ENCODE data around the gene PSMG2. TPM values are rescaled to one million over a fixed set of nuclear protein-coding genes. Genes with fewer than 3 reads are reported as not detected.

Gene PSMG2
- total RNA-seq, 2 experiments from 2014 or later: 112 to 133 TPM

GRCh38 chr18:12689256-12689850, 13.5 kb upstream of the PSMG2 start:
- H3K4me3 Mint-ChIP-seq: no peak overlapping the region
- peaks cover 19% of the 10 kb centered on the region for H3K4me1 Mint-ChIP-seq
- ChIA-PET POLR2A (no interaction called here), CTCF (no interaction called here)
- H3K27me3 Mint-ChIP-seq: no peaks in the 10 kb centered on the region
- DNase-seq: no peak
- no peak overlapping the region for H3K27ac Mint-ChIP-seq
- no peaks in the 10 kb centered on the region for H3K9me3 Mint-ChIP-seq
- peaks cover 9% of the 10 kb centered on the region for H3K36me3 Mint-ChIP-seq (ENCODE audit: low read depth)

GRCh38 chr18:12692206-12692605, 10.6 kb upstream of the PSMG2 start:
- Mint-ChIP-seq H3K27ac (peak overlapping the region; percentile 60), H3K4me1 (peaks cover 22% of the 10 kb centered on the region), H3K4me3 (no peak overlapping the region), H3K27me3 (no peaks in the 10 kb centered on the region), H3K9me3 (no peaks in the 10 kb centered on the region), H3K36me3 (ENCODE audit: low read depth) (peaks cover 17% of the 10 kb centered on the region)
- CTCF ChIA-PET: interaction anchor here (0.7 to 3.6 kb wide), 5 partner anchors 10 to 315 kb away, joined by 3 to 13 read pairs (median 4); partner anchors contain the start of genes AFG3L2, CEP76 and PSMG2
- POLR2A ChIA-PET: no interaction called here
- no peak for DNase-seq

GRCh38 chr18:12694032-12694431, 8.8 kb upstream of the PSMG2 start:
- Mint-ChIP-seq H3K36me3 (ENCODE audit: low read depth) (peaks cover 26% of the 10 kb centered on the region), H3K4me3 (no peak overlapping the region), H3K9me3 (no peaks in the 10 kb centered on the region), H3K27ac (no peak overlapping the region), H3K27me3 (no peaks in the 10 kb centered on the region), H3K4me1 (peaks cover 26% of the 10 kb centered on the region)
- ChIA-PET POLR2A (no interaction called here), CTCF (interaction anchor here (1.0 to 3.6 kb wide), 4 partner anchors 8 to 241 kb away, joined by 3 to 13 read pairs (median 3); partner anchors contain the start of genes CEP76 and PSMG2)
- no peak for DNase-seq

- no peak overlapping the region for H3K27ac Mint-ChIP-seq
- no peaks in the 10 kb centered on the region for H3K27me3 Mint-ChIP-seq
- no peak for DNase-seq
- peaks cover 41% of the 10 kb centered on the region for H3K36me3 Mint-ChIP-seq (ENCODE audit: low read depth)
- ChIA-PET POLR2A (interaction anchor here (0.7 kb wide), 1 partner anchor 88 kb away, joined by 3 read pairs; no protein-coding TSS in a partner anchor), CTCF (no interaction called here)
- H3K9me3 Mint-ChIP-seq: no peaks in the 10 kb centered on the region
- H3K4me3 Mint-ChIP-seq: no peak overlapping the region
- peaks cover 37% of the 10 kb centered on the region for H3K4me1 Mint-ChIP-seq
These were observed 3.1 kb upstream of the PSMG2 start for GRCh38 chr18:12699747-12700146.

- Mint-ChIP-seq H3K4me3 (peak overlapping the region; percentile 93), H3K27ac (peak overlapping the region; percentile 100), H3K9me3 (no peaks in the 10 kb centered on the region), H3K36me3 (ENCODE audit: low read depth) (peaks cover 48% of the 10 kb centered on the region), H3K4me1 (peaks cover 44% of the 10 kb centered on the region), H3K27me3 (no peaks in the 10 kb centered on the region)
- DNase-seq: no peak
- ChIA-PET CTCF (interaction anchor here (0.6 to 2.8 kb wide), 4 partner anchors 9 to 310 kb away, joined by 5 to 13 read pairs (median 6); no protein-coding TSS in a partner anchor), POLR2A (no interaction called here)
These were observed 1.7 kb upstream of the PSMG2 start for GRCh38 chr18:12701161-12701560.

- H3K4me1 Mint-ChIP-seq: peaks cover 46% of the 10 kb centered on the region
- CTCF ChIA-PET: interaction anchor here (0.7 to 2.8 kb wide), 3 partner anchors 11 to 21 kb away, joined by 3 to 13 read pairs (median 5); no protein-coding TSS in a partner anchor
- peak overlapping the region; percentile 93 for H3K4me3 Mint-ChIP-seq
- no peaks in the 10 kb centered on the region for H3K27me3 Mint-ChIP-seq
- POLR2A ChIA-PET: no interaction called here
- peaks cover 49% of the 10 kb centered on the region for H3K36me3 Mint-ChIP-seq (ENCODE audit: low read depth)
- no peaks in the 10 kb centered on the region for H3K9me3 Mint-ChIP-seq
- H3K27ac Mint-ChIP-seq: peak overlapping the region; percentile 100
- DNase-seq: no peak
These were observed 290 bp downstream of the PSMG2 start for GRCh38 chr18:12703096-12703567.

- peak overlapping the region; percentile 93 for H3K4me3 Mint-ChIP-seq
- H3K9me3 Mint-ChIP-seq: no peaks in the 10 kb centered on the region
- ChIA-PET POLR2A (no interaction called here), CTCF (no interaction called here)
- H3K36me3 Mint-ChIP-seq (ENCODE audit: low read depth): peaks cover 46% of the 10 kb centered on the region
- H3K4me1 Mint-ChIP-seq: peaks cover 43% of the 10 kb centered on the region
- DNase-seq: peak; percentile 20
- peak overlapping the region; percentile 100 for H3K27ac Mint-ChIP-seq
- H3K27me3 Mint-ChIP-seq: no peaks in the 10 kb centered on the region
These were observed 822 bp downstream of the PSMG2 start for GRCh38 chr18:12703664-12704063.

- DNase-seq: no peak
- Mint-ChIP-seq H3K9me3 (no peaks in the 10 kb centered on the region), H3K27me3 (no peaks in the 10 kb centered on the region), H3K4me1 (peaks cover 4% of the 10 kb centered on the region), H3K27ac (no peak overlapping the region), H3K4me3 (no peak overlapping the region), H3K36me3 (ENCODE audit: low read depth) (peaks cover 50% of the 10 kb centered on the region)
- POLR2A ChIA-PET: interaction anchor here (0.6 kb wide), 1 partner anchor 11 kb away, joined by 3 read pairs; no protein-coding TSS in a partner anchor
- CTCF ChIA-PET: interaction anchor here (1.0 to 1.9 kb wide), 4 partner anchors 11 to 19 kb away, joined by 3 to 6 read pairs (median 4); no protein-coding TSS in a partner anchor
These were observed 8.6 kb downstream of the PSMG2 start for GRCh38 chr18:12711446-12711845.

- DNase-seq: no peak
- Mint-ChIP-seq H3K27me3 (no peaks in the 10 kb centered on the region), H3K4me1 (peaks cover 21% of the 10 kb centered on the region), H3K36me3 (ENCODE audit: low read depth) (peaks cover 44% of the 10 kb centered on the region), H3K27ac (peak overlapping the region; percentile 82), H3K9me3 (no peaks in the 10 kb centered on the region), H3K4me3 (no peak overlapping the region)
- CTCF ChIA-PET: interaction anchor here (0.6 to 3.6 kb wide), 2 partner anchors 203 to 213 kb away, joined by 3 to 15 read pairs; no protein-coding TSS in a partner anchor
- POLR2A ChIA-PET: no interaction called here
These were observed 18.8 kb downstream of the PSMG2 start for GRCh38 chr18:12721495-12722275.

- H3K4me1 Mint-ChIP-seq: peaks cover 19% of the 10 kb centered on the region
- ChIA-PET POLR2A (interaction anchor here (0.7 kb wide), 1 partner anchor 11 kb away, joined by 3 read pairs; no protein-coding TSS in a partner anchor), CTCF (interaction anchor here (0.7 to 3.6 kb wide), 3 partner anchors 11 to 212 kb away, joined by 3 to 15 read pairs (median 3); no protein-coding TSS in a partner anchor)
- H3K9me3 Mint-ChIP-seq: no peaks in the 10 kb centered on the region
- no peak overlapping the region for H3K27ac Mint-ChIP-seq
- no peak overlapping the region for H3K4me3 Mint-ChIP-seq
- H3K36me3 Mint-ChIP-seq (ENCODE audit: low read depth): peaks cover 41% of the 10 kb centered on the region
- no peak for DNase-seq
- H3K27me3 Mint-ChIP-seq: no peaks in the 10 kb centered on the region
These were observed 19.9 kb downstream of the PSMG2 start for GRCh38 chr18:12722731-12723130.

- ChIA-PET POLR2A (no interaction called here), CTCF (interaction anchor here (0.6 to 1.9 kb wide), 12 partner anchors 11 to 451 kb away, joined by 3 to 14 read pairs (median 3); no protein-coding TSS in a partner anchor)
- Mint-ChIP-seq H3K27me3 (no peaks in the 10 kb centered on the region), H3K4me3 (no peak overlapping the region), H3K4me1 (peaks cover 8% of the 10 kb centered on the region), H3K36me3 (ENCODE audit: low read depth) (peaks cover 31% of the 10 kb centered on the region), H3K27ac (no peak overlapping the region), H3K9me3 (no peaks in the 10 kb centered on the region)
- no peak for DNase-seq
These were observed 23.5 kb downstream of the PSMG2 start for GRCh38 chr18:12726331-12726730.

- no peak overlapping the region for H3K27ac Mint-ChIP-seq
These were observed 24.1 kb downstream of the PSMG2 start for GRCh38 chr18:12726774-12727550.

More at GRCh38 chr18:12726774-12727550, 24.1 kb downstream of the PSMG2 start:
- peak; percentile 76 for DNase-seq
- Mint-ChIP-seq H3K27me3 (no peaks in the 10 kb centered on the region), H3K9me3 (no peaks in the 10 kb centered on the region), H3K4me1 (peaks cover 4% of the 10 kb centered on the region), H3K36me3 (ENCODE audit: low read depth) (peaks cover 28% of the 10 kb centered on the region), H3K4me3 (no peak overlapping the region)
- CTCF ChIA-PET: interaction anchor here (0.5 to 1.9 kb wide), 17 partner anchors 11 to 720 kb away, joined by 3 to 14 read pairs (median 3); no protein-coding TSS in a partner anchor
- POLR2A ChIA-PET: interaction anchor here (0.7 kb wide), 1 partner anchor 14 kb away, joined by 6 read pairs; no protein-coding TSS in a partner anchor

All from activated CD4-positive, alpha-beta T cell treated with anti-CD3 and anti-CD28 coated beads, Interleukin-2, amount 10 ng/mL, durations not matched to agents 7 days and 5 days (primary cell).